GM23338 (cell line): Measurements from ENCODE around the gene OSBPL6. TPM values are rescaled to one million over a fixed set of nuclear protein-coding genes. Genes with fewer than 3 reads are reported as not detected.

Experiments used
- ATAC-seq: fragments of 200-7000 bp; cut with Tn5 transposase; 3 replicates; pipeline ENCODE4 v1.9.1; 2020
- DNase-seq: peaks from one replicate; pipeline ENCODE4 v3.0.0-alpha.2; 2015; ENCODE audit warnings: low spot score
- H2AFZ ChIP-seq: fragments of 200-600 bp; sonication (generic); 2 replicates; pipeline ENCODE4 v1.8.0; 2016; ENCODE audit warnings: antibody characterized with exemption, mild to moderate bottlenecking, moderate library complexity
- H3F3A ChIP-seq: fragments of 200-600 bp; sonication (generic); replicated peaks from 2 replicates; pipeline ENCODE4 v1.8.0; 2017; ENCODE audit warnings: antibody characterized with exemption, mixed run types, low read depth
- H3K27ac ChIP-seq: fragments of 200-600 bp; sonication (generic); 2 replicates; pipeline ENCODE4 v1.6.1; 2016; ENCODE audit warnings: low read depth
- H3K27me3 ChIP-seq: fragments of 200-600 bp; sonication (generic); 2 replicates; pipeline ENCODE4 v1.8.0; 2016; ENCODE audit warnings: mild to moderate bottlenecking, mixed run types, moderate library complexity; ENCODE audit not compliant: insufficient read depth
- H3K36me3 ChIP-seq: fragments of 200-600 bp; sonication (generic); 2 replicates; pipeline ENCODE4 v1.8.0; 2016; ENCODE audit warnings: mild to moderate bottlenecking; ENCODE audit not compliant: insufficient read depth
- H3K4me1 ChIP-seq: fragments of 200-600 bp; sonication (generic); 2 replicates; pipeline ENCODE4 v1.8.0; 2016; ENCODE audit warnings: mild to moderate bottlenecking, moderate library complexity; ENCODE audit not compliant: insufficient read depth
- H3K4me2 ChIP-seq: fragments of 200-600 bp; sonication (generic); 2 replicates; pipeline ENCODE4 v1.7.1; 2017; ENCODE audit warnings: mixed run types
- H3K4me3 ChIP-seq: fragments of 200-600 bp; sonication (generic); 2 replicates; pipeline ENCODE4 v1.6.1; 2016; ENCODE audit warnings: mixed run types
- H3K79me2 ChIP-seq: fragments of 200-600 bp; sonication (generic); replicated peaks from 2 replicates; pipeline ENCODE4 v1.8.0; 2017; ENCODE audit warnings: mild to moderate bottlenecking; ENCODE audit not compliant: insufficient read depth
- H3K9me2 ChIP-seq: fragments of 200-600 bp; sonication (generic); 2 replicates; pipeline ENCODE4 v1.8.0; 2017; ENCODE audit not compliant: insufficient read depth
- H4K20me1 ChIP-seq: fragments of 200-600 bp; sonication (generic); replicated peaks from 2 replicates; pipeline ENCODE4 v1.8.0; 2017; ENCODE audit warnings: mild to moderate bottlenecking; ENCODE audit not compliant: insufficient read depth
- H3K27ac Mint-ChIP-seq: 2 replicates; pipeline ENCODE4 v1.8.0; 2020; ENCODE audit warnings: inconsistent platforms, mild to moderate bottlenecking, moderate library complexity, mixed read lengths
- H3K27me3 Mint-ChIP-seq: 3 replicates; pipeline ENCODE4 v1.8.0; 2022; ENCODE audit warnings: low read depth, mild to moderate bottlenecking, moderate library complexity, mixed read lengths, inconsistent platforms; ENCODE audit not compliant: insufficient read depth, poor library complexity
- H3K36me3 Mint-ChIP-seq: 3 replicates; pipeline ENCODE4 v1.8.0; 2021; ENCODE audit warnings: low read depth, mild to moderate bottlenecking, inconsistent platforms, moderate library complexity, mixed read lengths
- H3K4me1 Mint-ChIP-seq: 3 replicates; pipeline ENCODE4 v1.8.0; 2020; ENCODE audit warnings: mild to moderate bottlenecking, inconsistent platforms, mixed read lengths
- H3K4me3 Mint-ChIP-seq: 3 replicates; pipeline ENCODE4 v1.8.0; 2021; ENCODE audit warnings: moderate library complexity, mild to moderate bottlenecking, inconsistent platforms, mixed read lengths
- H3K9me3 Mint-ChIP-seq: 3 replicates; pipeline ENCODE4 v1.8.0; 2020; ENCODE audit warnings: moderate library complexity, mild to moderate bottlenecking, inconsistent platforms, mixed read lengths
- EZH2 ChIP-seq: fragments of 200-600 bp; sonication (generic); IDR thresholded peaks from one replicate; pipeline ENCODE4 v1.8.0; 2017; ENCODE audit warnings: antibody characterized with exemption, mild to moderate bottlenecking, low read depth; ENCODE audit not compliant: unreplicated experiment
- EZH2phosphoT487 ChIP-seq: fragments of 200-600 bp; sonication (generic); IDR thresholded peaks from one replicate; pipeline ENCODE4 v1.8.1; 2018; ENCODE audit warnings: antibody characterized with exemption; ENCODE audit not compliant: unreplicated experiment
- NANOG ChIP-seq: IDR thresholded peaks from 2 replicates; pipeline ENCODE4 v1.6.1; 2016; ENCODE audit warnings: antibody characterized with exemption, borderline replicate concordance
- STAT1 ChIP-seq: IDR thresholded peaks from one replicate; pipeline ENCODE4 v1.6.1; 2016; ENCODE audit warnings: antibody characterized with exemption; ENCODE audit not compliant: unreplicated experiment
- ZNF114 ChIP-seq: fragments of 250-450 bp; sonication (Bioruptor Pico); IDR thresholded peaks from 2 replicates; pipeline ENCODE4 v1.5.0; 2020; ENCODE audit warnings: mild to moderate bottlenecking, moderate library complexity
- ZNF331 ChIP-seq: fragments of 250-450 bp; sonication (Bioruptor Pico); IDR thresholded peaks from 2 replicates; pipeline ENCODE4 v1.5.0; 2020; ENCODE audit warnings: low read depth, mild to moderate bottlenecking, moderate library complexity
- polyA plus RNA-seq: library from polyadenylated mRNA; unstranded; fragments of >200 nt; fragmentation: Nextera tagmentation; extraction: Ambion mirVana; gene quantifications from 2 replicates; pipeline ENCODE4 v1.2.1, GENCODE V29; 2016
- total RNA-seq: library from RNA; depleted of rRNA; stranded (reverse); fragments of >200 nt; shearing (Covaris generic); gene quantifications from 2 replicates; pipeline ENCODE4 v1.2.3, GENCODE V29; 2014
- TF ChIP-seq, protein P1 (sequence below): fragments of 250-450 bp; sonication (Bioruptor Pico); IDR thresholded peaks from 2 replicates; pipeline ENCODE4 v1.5.0; 2020; ENCODE audit warnings: mild to moderate bottlenecking, moderate library complexity
- TF ChIP-seq, protein P2 (sequence below): IDR thresholded peaks from one replicate; pipeline ENCODE4 v1.6.1; 2018; ENCODE audit warnings: antibody characterized with exemption; ENCODE audit not compliant: unreplicated experiment

Gene OSBPL6
- total and polyA plus RNA-seq, 2 experiments from 2014 or later: 6.0 to 8.5 TPM

DNA sequence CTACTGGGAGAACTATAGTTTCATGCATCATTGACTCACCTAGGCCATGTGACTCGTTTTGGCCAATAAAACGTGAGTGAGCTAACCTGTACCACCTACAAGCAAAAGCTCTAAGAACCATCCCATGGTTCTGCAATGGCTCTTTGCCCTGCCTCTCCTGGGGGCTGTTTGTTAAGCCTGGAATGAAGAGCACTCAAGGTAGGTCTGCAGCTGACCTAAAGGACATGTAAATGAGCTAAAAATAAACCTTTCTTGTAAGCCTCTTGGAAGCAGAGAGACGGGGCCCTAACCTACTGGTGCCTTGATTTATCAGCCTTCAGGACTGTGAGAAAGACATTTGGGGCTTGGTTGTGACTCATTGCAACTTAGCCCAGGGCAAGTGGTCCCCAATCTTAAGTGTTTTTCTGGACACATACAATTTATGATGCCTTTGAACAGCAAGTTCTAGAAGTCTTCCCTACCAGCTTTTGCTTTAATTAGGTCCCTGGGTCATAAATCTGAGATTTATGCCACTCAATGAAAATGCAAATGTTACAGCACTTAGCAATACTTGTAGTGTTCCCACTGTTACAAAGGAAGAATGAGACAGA lies 107.4 kb downstream of the OSBPL6 start:
- no peak for DNase-seq
- H3K4me3 ChIP-seq: no peak overlapping the region
- H3K4me3 Mint-ChIP-seq: no peak overlapping the region
- no peaks in the 10 kb centered on the region for H3K9me3 Mint-ChIP-seq
- no peaks in the 10 kb centered on the region for H3K36me3 Mint-ChIP-seq
- ATAC-seq: peak; percentile 41; the same call in 2 of the 3 replicates
- TF ChIP-seq ZNF331 (CRISPR knock-in tag) (no peak), ZNF114 (CRISPR knock-in tag) (no peak), EZH2 (no peak), STAT1 (no peak), NANOG (no peak), EZH2phosphoT487 (no peak)
- TF ChIP-seq, protein P1, sequence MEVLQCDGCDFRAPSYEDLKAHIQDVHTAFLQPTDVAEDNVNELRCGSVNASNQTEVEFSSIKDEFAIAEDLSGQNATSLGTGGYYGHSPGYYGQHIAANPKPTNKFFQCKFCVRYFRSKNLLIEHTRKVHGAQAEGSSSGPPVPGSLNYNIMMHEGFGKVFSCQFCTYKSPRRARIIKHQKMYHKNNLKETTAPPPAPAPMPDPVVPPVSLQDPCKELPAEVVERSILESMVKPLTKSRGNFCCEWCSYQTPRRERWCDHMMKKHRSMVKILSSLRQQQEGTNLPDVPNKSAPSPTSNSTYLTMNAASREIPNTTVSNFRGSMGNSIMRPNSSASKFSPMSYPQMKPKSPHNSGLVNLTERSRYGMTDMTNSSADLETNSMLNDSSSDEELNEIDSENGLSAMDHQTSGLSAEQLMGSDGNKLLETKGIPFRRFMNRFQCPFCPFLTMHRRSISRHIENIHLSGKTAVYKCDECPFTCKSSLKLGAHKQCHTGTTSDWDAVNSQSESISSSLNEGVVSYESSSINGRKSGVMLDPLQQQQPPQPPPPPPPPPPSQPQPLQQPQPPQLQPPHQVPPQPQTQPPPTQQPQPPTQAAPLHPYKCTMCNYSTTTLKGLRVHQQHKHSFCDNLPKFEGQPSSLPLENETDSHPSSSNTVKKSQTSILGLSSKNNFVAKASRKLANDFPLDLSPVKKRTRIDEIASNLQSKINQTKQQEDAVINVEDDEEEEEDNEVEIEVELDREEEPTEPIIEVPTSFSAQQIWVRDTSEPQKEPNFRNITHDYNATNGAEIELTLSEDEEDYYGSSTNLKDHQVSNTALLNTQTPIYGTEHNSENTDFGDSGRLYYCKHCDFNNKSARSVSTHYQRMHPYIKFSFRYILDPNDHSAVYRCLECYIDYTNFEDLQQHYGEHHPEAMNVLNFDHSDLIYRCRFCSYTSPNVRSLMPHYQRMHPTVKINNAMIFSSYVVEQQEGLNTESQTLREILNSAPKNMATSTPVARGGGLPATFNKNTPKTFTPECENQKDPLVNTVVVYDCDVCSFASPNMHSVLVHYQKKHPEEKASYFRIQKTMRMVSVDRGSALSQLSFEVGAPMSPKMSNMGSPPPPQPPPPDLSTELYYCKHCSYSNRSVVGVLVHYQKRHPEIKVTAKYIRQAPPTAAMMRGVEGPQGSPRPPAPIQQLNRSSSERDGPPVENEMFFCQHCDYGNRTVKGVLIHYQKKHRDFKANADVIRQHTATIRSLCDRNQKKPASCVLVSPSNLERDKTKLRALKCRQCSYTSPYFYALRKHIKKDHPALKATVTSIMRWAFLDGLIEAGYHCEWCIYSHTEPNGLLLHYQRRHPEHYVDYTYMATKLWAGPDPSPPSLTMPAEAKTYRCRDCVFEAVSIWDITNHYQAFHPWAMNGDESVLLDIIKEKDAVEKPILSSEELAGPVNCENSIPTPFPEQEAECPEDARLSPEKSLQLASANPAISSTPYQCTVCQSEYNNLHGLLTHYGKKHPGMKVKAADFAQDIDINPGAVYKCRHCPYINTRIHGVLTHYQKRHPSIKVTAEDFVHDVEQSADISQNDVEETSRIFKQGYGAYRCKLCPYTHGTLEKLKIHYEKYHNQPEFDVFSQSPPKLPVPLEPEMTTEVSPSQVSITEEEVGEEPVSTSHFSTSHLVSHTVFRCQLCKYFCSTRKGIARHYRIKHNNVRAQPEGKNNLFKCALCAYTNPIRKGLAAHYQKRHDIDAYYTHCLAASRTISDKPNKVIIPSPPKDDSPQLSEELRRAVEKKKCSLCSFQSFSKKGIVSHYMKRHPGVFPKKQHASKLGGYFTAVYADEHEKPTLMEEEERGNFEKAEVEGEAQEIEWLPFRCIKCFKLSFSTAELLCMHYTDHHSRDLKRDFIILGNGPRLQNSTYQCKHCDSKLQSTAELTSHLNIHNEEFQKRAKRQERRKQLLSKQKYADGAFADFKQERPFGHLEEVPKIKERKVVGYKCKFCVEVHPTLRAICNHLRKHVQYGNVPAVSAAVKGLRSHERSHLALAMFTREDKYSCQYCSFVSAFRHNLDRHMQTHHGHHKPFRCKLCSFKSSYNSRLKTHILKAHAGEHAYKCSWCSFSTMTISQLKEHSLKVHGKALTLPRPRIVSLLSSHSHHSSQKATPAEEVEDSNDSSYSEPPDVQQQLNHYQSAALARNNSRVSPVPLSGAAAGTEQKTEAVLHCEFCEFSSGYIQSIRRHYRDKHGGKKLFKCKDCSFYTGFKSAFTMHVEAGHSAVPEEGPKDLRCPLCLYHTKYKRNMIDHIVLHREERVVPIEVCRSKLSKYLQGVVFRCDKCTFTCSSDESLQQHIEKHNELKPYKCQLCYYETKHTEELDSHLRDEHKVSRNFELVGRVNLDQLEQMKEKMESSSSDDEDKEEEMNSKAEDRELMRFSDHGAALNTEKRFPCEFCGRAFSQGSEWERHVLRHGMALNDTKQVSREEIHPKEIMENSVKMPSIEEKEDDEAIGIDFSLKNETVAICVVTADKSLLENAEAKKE (CRISPR knock-in tag): no peak
- TF ChIP-seq, protein P2, sequence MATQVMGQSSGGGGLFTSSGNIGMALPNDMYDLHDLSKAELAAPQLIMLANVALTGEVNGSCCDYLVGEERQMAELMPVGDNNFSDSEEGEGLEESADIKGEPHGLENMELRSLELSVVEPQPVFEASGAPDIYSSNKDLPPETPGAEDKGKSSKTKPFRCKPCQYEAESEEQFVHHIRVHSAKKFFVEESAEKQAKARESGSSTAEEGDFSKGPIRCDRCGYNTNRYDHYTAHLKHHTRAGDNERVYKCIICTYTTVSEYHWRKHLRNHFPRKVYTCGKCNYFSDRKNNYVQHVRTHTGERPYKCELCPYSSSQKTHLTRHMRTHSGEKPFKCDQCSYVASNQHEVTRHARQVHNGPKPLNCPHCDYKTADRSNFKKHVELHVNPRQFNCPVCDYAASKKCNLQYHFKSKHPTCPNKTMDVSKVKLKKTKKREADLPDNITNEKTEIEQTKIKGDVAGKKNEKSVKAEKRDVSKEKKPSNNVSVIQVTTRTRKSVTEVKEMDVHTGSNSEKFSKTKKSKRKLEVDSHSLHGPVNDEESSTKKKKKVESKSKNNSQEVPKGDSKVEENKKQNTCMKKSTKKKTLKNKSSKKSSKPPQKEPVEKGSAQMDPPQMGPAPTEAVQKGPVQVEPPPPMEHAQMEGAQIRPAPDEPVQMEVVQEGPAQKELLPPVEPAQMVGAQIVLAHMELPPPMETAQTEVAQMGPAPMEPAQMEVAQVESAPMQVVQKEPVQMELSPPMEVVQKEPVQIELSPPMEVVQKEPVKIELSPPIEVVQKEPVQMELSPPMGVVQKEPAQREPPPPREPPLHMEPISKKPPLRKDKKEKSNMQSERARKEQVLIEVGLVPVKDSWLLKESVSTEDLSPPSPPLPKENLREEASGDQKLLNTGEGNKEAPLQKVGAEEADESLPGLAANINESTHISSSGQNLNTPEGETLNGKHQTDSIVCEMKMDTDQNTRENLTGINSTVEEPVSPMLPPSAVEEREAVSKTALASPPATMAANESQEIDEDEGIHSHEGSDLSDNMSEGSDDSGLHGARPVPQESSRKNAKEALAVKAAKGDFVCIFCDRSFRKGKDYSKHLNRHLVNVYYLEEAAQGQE: no peak
- peaks cover 6% of the 10 kb centered on the region; the same call in 2 of the 3 replicates for H3K4me1 Mint-ChIP-seq
- no peaks in the 10 kb centered on the region for H3K79me2 ChIP-seq
- no peaks in the 10 kb centered on the region for H3K27me3 Mint-ChIP-seq
- H2AFZ ChIP-seq: no peak overlapping the region
- H3K4me1 ChIP-seq: no peaks in the 10 kb centered on the region
- 0 out of 2 replicates have a peak, but pooled peaks cover 2% of the 10 kb centered on the region for H4K20me1 ChIP-seq
- H3K9me2 ChIP-seq: no peaks in the 10 kb centered on the region; the same call in 1 of the 2 replicates
- H3F3A ChIP-seq: no peaks in the 10 kb centered on the region
- H3K27ac ChIP-seq: no peak overlapping the region
- H3K4me2 ChIP-seq: no peak overlapping the region
- H3K36me3 ChIP-seq: no peaks in the 10 kb centered on the region
- H3K27me3 ChIP-seq: no peaks in the 10 kb centered on the region
- H3K27ac Mint-ChIP-seq: no peak overlapping the region
